Kidney epithelial cell (primary cell): Measurements from ENCODE around the gene CWC27. TPM values are rescaled to one million over a fixed set of nuclear protein-coding genes. Genes with fewer than 3 reads are reported as not detected.
A peak's percentile ranks its signal among the peaks of the same experiment; 100 is the strongest.

Experiments
- DNase-seq: peaks from one replicate; pipeline ENCODE4 v3.0.0-alpha.2; 2010; ENCODE audit warnings: low read depth
- H3K27me3 ChIP-seq: 2 replicates; pipeline ENCODE4 v1.6.0; 2011; ENCODE audit warnings: low read length; ENCODE audit not compliant: control insufficient read depth, insufficient read depth
- H3K36me3 ChIP-seq: 2 replicates; pipeline ENCODE4 v1.5.1; 2011; ENCODE audit warnings: low read length; ENCODE audit not compliant: control insufficient read depth, insufficient read depth
- H3K4me3 ChIP-seq: 2 replicates; pipeline ENCODE4 v1.5.1; 2011; ENCODE audit warnings: low read depth, mild to moderate bottlenecking, control low read depth, low read length
- CTCF ChIP-seq: IDR thresholded peaks from 2 replicates; pipeline ENCODE4 v1.5.1; 2011; ENCODE audit warnings: mild to moderate bottlenecking, moderate library complexity, low read length, control low read depth, inconsistent platforms; ENCODE audit not compliant: insufficient read depth, poor library complexity, severe bottlenecking
- total RNA-seq: library from RNA; depleted of rRNA; stranded (reverse); fragments of >200 nt; gene quantifications from 2 replicates; pipeline ENCODE4 v1.2.3, GENCODE V29; 2015

The CWC27 gene
- total RNA-seq, 1 donor from 2014 or later = 23.6 TPM

GRCh38 chr5:64944868-64945267 is 176.1 kb downstream of the CWC27 start:
- TF ChIP-seq CTCF = no peak
- Histone ChIP-seq H3K4me3 (no peak overlapping the region), H3K27me3 (no peaks in the 10 kb centered on the region), H3K36me3 (no peaks in the 10 kb centered on the region)
- no peak for DNase-seq

GRCh38 chr5:64947031-64947430 is 178.3 kb downstream of the CWC27 start:
- DNase-seq = peak; percentile 28
- Histone ChIP-seq H3K27me3 (no peaks in the 10 kb centered on the region), H3K4me3 (no peak overlapping the region), H3K36me3 (no peaks in the 10 kb centered on the region)
- TF ChIP-seq CTCF = no peak

GRCh38 chr5:64947801-64948200 is 179.1 kb downstream of the CWC27 start:
- no peaks in the 10 kb centered on the region for H3K36me3 ChIP-seq
- DNase-seq = no peak
- H3K4me3 ChIP-seq = no peak overlapping the region
- no peaks in the 10 kb centered on the region for H3K27me3 ChIP-seq
- no peak for TF ChIP-seq CTCF

- Histone ChIP-seq H3K4me3 (no peak overlapping the region), H3K36me3 (no peaks in the 10 kb centered on the region), H3K27me3 (no peaks in the 10 kb centered on the region)
- no peak for DNase-seq
- no peak for TF ChIP-seq CTCF
Measured at GRCh38 chr5:64949331-64949730, 180.6 kb downstream of the CWC27 start.

- TF ChIP-seq CTCF = no peak
- Histone ChIP-seq H3K27me3 (no peaks in the 10 kb centered on the region), H3K36me3 (no peaks in the 10 kb centered on the region), H3K4me3 (no peak overlapping the region)
- DNase-seq = no peak
Measured at GRCh38 chr5:64952951-64953673, 184.4 kb downstream of the CWC27 start.

GRCh38 chr5:64954518-64954917 is 185.8 kb downstream of the CWC27 start:
- no peak for TF ChIP-seq CTCF
- no peak for DNase-seq
- no peaks in the 10 kb centered on the region for H3K36me3 ChIP-seq
- no peaks in the 10 kb centered on the region for H3K27me3 ChIP-seq
- H3K4me3 ChIP-seq = no peak overlapping the region
